Measurements from ENCODE around the gene SERINC5. TPM values are rescaled to one million over a fixed set of nuclear protein-coding genes. Genes with fewer than 3 reads are reported as not detected.

Gene SERINC5
- total and polyA plus RNA-seq, 7 donors = 0.70 to 8.6 (median 2.7) TPM

DNA sequence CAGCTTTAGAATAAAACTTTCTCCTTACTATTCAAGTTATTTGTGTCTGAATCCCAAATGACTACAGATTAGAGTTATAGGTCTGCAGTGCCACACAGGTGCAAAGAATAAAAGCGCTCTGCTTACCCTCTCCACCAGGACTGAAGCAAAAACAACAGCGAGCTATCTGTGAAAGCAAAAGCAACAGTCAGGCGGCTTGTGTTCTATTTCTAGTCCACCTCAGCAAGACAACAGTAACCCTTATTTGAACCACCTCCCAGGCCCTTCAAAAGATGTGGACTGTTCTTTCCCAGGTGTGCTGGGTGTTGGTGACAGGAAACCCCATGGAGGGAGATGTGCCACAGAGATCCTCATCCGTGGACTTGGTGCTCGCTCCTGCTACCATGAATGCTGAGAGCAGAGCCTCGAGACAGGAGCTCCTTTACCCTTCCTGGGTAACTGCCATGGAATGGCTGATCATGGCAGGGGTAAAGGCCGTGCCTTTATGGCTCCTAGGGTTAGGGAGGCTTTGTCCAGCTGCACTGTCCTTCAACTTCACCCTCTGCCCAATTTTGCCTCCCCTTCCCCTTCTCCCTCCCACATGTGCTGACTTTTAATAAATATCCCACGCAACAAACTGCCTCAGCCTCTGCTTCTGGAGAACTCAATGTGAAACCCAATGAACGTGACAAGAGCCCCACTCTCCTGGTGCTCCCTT, 108.6 kb downstream of the SERINC5 start:
- TF ChIP-seq, protein P1, sequence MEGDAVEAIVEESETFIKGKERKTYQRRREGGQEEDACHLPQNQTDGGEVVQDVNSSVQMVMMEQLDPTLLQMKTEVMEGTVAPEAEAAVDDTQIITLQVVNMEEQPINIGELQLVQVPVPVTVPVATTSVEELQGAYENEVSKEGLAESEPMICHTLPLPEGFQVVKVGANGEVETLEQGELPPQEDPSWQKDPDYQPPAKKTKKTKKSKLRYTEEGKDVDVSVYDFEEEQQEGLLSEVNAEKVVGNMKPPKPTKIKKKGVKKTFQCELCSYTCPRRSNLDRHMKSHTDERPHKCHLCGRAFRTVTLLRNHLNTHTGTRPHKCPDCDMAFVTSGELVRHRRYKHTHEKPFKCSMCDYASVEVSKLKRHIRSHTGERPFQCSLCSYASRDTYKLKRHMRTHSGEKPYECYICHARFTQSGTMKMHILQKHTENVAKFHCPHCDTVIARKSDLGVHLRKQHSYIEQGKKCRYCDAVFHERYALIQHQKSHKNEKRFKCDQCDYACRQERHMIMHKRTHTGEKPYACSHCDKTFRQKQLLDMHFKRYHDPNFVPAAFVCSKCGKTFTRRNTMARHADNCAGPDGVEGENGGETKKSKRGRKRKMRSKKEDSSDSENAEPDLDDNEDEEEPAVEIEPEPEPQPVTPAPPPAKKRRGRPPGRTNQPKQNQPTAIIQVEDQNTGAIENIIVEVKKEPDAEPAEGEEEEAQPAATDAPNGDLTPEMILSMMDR (IDR thresholded peaks at IDR 0.05) = no peak
- Histone ChIP-seq H3K27me3 (ENCODE audit: insufficient read depth in 3 of 3, low read length in 2 of 3) (no peaks in the 10 kb centered on the region), H3K36me3 (ENCODE audit: insufficient read depth in 1 of 2, low read depth in 1 of 2) (peaks cover 0 to 13% of the 10 kb centered on the region in 2 donors), H3K4me1 (peaks cover 7% of the 10 kb centered on the region), H3K27ac (no peak overlapping the region), H3K4me3 (no peak overlapping the region), H3K9me3 (no peaks in the 10 kb centered on the region)
- no peak for DNase-seq
- WGBS, 3 donors = 82 to 88% (median 85%) methylated on average over 9 of the region's 9 CpGs
- intact Hi-C loops (cut with DNase I) = loop anchor here in 1 of 2 donors (10.0 kb wide), 1 partner anchor 48 kb away; no protein-coding TSS in a partner anchor
- peak in 2 of 4 donors; percentile 22 to 35 for ATAC-seq

DNA sequence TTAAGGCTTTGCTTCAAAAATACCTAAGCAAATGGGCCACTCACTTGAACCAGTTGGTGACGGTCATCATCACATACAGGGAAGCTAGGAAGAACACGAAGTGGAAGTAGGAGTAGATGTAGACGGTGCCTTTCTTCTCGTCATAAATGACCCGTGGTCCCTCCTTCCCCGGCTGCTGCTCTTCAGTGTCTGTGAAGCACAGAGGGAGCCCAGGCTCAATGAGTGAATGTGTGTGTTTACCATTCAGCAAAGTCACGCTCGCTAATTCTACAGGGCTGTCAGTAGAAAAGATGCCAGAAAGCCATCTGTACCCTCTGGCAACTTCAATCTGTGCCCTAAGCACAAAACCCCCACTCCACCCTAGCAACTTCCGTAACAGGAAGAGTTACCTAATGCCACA, 109.8 kb downstream of the SERINC5 start:
- Histone ChIP-seq H3K36me3 (ENCODE audit: insufficient read depth in 1 of 2, low read depth in 1 of 2) (peaks cover 0 to 13% of the 10 kb centered on the region in 2 donors), H3K27ac (no peak overlapping the region), H3K4me1 (peaks cover 19% of the 10 kb centered on the region), H3K9me3 (no peaks in the 10 kb centered on the region), H3K27me3 (ENCODE audit: insufficient read depth in 3 of 3, low read length in 2 of 3) (no peaks in the 10 kb centered on the region), H3K4me3 (no peak overlapping the region)
- TF ChIP-seq, protein P1 (IDR thresholded peaks at IDR 0.05) = no peak
- DNase-seq (no peak), ATAC-seq (no peak)
- WGBS, 3 donors = 64 to 78% (median 65%) methylated on average over 9 of the region's 9 CpGs
- intact Hi-C loops (cut with DNase I) = loop anchor here in 1 of 2 donors (10.0 kb wide), 1 partner anchor 49 kb away; no protein-coding TSS in a partner anchor

DNA sequence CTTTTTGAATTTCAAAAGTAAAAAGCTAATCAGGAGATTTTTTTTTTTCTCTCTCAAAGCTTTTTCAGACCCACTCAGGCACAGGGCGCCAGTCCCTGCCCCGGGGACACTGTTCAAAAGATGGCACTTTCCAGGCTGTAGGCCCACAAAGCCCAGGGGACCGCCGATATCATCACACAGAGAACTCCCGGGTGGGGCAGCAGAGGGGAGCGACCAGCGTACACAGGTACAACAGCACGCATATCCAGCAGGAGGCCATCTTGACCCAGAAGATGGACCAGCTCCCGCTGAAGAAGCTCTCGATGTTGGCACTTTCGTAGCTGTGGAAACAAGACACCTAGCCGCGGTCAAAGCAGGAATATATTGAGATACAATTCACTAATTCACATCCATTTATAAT, 112.4 kb downstream of the SERINC5 start:
- Histone ChIP-seq H3K27me3 (ENCODE audit: insufficient read depth in 3 of 3, low read length in 2 of 3) (no peaks in the 10 kb centered on the region), H3K36me3 (ENCODE audit: insufficient read depth in 1 of 2, low read depth in 1 of 2) (peaks cover 0 to 13% of the 10 kb centered on the region in 2 donors), H3K4me3 (no peak overlapping the region), H3K27ac (no peak overlapping the region), H3K4me1 (peaks cover 24% of the 10 kb centered on the region), H3K9me3 (no peaks in the 10 kb centered on the region)
- intact Hi-C loops (cut with DNase I) = loop anchor here in 1 of 2 donors (5.0 to 10.0 kb wide), 2 partner anchors 51 to 114 kb away; partner anchors contain the start of gene SERINC5
- ATAC-seq (no peak), DNase-seq (no peak)
- TF ChIP-seq, protein P1 (IDR thresholded peaks at IDR 0.05) = no peak
- 88 to 96% (median 90%) methylated on average over 13 of the region's 13 CpGs for WGBS, 3 donors

DNA sequence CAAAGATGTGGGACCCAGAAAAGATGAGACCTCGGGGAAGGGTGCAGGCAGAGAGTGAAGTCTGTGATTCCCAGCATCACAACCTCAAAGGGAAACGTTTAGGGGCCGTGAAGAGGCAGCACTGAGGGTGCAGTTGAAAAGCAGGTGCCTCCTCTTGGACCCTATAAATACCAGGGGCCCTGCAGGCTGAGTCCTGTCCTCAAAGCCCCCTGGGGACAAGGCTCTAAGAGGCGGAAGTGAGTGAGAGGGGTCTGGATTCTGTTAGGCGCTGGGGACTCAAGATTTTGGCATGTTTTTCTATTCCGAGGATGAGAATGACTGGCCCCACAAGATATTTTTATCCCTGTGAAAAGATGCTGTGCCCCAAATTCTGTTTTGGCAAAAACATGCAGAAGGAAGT, 112.9 kb downstream of the SERINC5 start:
- H3K36me3 ChIP-seq (ENCODE audit: insufficient read depth in 1 of 2, low read depth in 1 of 2) = peaks cover 0 to 13% of the 10 kb centered on the region in 2 donors
- H3K27me3 ChIP-seq (ENCODE audit: insufficient read depth in 3 of 3, low read length in 2 of 3) = no peaks in the 10 kb centered on the region
- DNase-seq (no peak), ATAC-seq (no peak)
- no peaks in the 10 kb centered on the region for H3K9me3 ChIP-seq
- no peak overlapping the region for H3K27ac ChIP-seq
- peaks cover 24% of the 10 kb centered on the region for H3K4me1 ChIP-seq
- TF ChIP-seq, protein P1 (IDR thresholded peaks at IDR 0.05) = no peak
- WGBS, 3 donors = 73 to 86% (median 78%) methylated on average over 6 of the region's 6 CpGs
- no peak overlapping the region for H3K4me3 ChIP-seq
- intact Hi-C loops (cut with DNase I) = loop anchor here in 1 of 2 donors (5.0 to 10.0 kb wide), 2 partner anchors 52 to 114 kb away; partner anchors contain the start of gene SERINC5

All from psoas muscle (tissue), 8 donors.